Esophagus squamous epithelium (tissue), 4 donors: Measurements from ENCODE around the gene EXOSC7.

Experiments used
- CTCF ChIP-seq, 6 experiments: fragments of 450-650 bp in 4 of 6; fragments of 200-600 bp in 2 of 6; sonication (generic) in 2 of 6; IDR thresholded peaks; one replicate each; pipeline ENCODE4 v1.5.1; 2016 to 2019; ENCODE audit warnings: antibody characterized with exemption in 6 of 6, mild to moderate bottlenecking in 4 of 6, moderate library complexity in 4 of 6
- POLR2A ChIP-seq, 4 donors: fragments of 450-650 bp; IDR thresholded peaks; one replicate each; pipeline ENCODE4 v1.6.1; 2017; ENCODE audit warnings: antibody characterized with exemption in 4 of 4, mild to moderate bottlenecking in 4 of 4, moderate library complexity in 3 of 4

GRCh38 chr3:44974416-44974815 is 1.6 kb upstream of the EXOSC7 start:
- TF ChIP-seq CTCF (IDR thresholded peaks at IDR 0.05) (no peak), POLR2A (IDR thresholded peaks at IDR 0.05) (no peak)
